Measurements from ENCODE around the gene STAG3. TPM values are rescaled to one million over a fixed set of nuclear protein-coding genes. Genes with fewer than 3 reads are reported as not detected.
"Not testable (repeated sequence)": the region's sequence is repeated elsewhere in the genome, so short reads cannot be mapped to it uniquely, and the experiment has no call there.

STAG3 gene
- total RNA-seq, 2 donors from 2014 or later, result not detected

GRCh38 chr7:100176096-100177044 lies 1.3 kb upstream of the STAG3 start:
- TF ChIP-seq, protein P1, sequence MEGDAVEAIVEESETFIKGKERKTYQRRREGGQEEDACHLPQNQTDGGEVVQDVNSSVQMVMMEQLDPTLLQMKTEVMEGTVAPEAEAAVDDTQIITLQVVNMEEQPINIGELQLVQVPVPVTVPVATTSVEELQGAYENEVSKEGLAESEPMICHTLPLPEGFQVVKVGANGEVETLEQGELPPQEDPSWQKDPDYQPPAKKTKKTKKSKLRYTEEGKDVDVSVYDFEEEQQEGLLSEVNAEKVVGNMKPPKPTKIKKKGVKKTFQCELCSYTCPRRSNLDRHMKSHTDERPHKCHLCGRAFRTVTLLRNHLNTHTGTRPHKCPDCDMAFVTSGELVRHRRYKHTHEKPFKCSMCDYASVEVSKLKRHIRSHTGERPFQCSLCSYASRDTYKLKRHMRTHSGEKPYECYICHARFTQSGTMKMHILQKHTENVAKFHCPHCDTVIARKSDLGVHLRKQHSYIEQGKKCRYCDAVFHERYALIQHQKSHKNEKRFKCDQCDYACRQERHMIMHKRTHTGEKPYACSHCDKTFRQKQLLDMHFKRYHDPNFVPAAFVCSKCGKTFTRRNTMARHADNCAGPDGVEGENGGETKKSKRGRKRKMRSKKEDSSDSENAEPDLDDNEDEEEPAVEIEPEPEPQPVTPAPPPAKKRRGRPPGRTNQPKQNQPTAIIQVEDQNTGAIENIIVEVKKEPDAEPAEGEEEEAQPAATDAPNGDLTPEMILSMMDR (IDR thresholded peaks at IDR 0.05), result no peak
- DNase-seq (ENCODE audit: low spot score), result no peak
- H3K4me1 ChIP-seq, result peaks cover 0 to 18% of the 10 kb centered on the region in 2 donors
- H3K4me3 ChIP-seq, result peak overlapping the region; percentile 38 to 48
- H3K27me3 ChIP-seq, result peaks cover 4 to 9% of the 10 kb centered on the region in 2 donors
- peak overlapping the region in 1 of 2 donors; percentile 18 for H3K27ac ChIP-seq
- H3K36me3 ChIP-seq, result no peaks in the 10 kb centered on the region
- H3K9me3 ChIP-seq, result no peaks in the 10 kb centered on the region

DNA sequence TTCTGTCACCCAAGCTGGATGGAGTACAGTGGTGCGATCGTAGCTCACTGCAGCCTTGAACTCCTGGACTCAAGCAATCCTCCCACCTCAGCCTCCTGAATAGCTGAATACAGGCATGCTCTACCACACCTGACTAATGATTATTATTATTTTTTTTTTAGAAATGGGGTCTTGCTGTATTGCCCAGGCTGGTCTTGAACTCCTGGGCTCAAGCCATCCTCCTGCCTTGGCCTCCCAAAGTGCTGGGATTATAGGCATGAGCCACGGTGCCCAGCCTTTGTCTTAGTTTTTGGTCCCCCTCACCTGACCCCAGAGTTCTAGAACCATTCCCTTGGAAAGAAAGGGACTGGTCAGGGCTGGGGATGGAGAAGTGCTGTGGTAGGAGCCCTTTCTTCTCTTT lies 2.4 kb downstream of the STAG3 start:
- H3K4me3 ChIP-seq; H3K36me3 ChIP-seq; H3K27me3 ChIP-seq; H3K27ac ChIP-seq; DNase-seq (ENCODE audit: low spot score); H3K9me3 ChIP-seq: not testable (repeated sequence)
- peaks cover 0 to 13% of the 10 kb centered on the region in 2 donors for H3K4me1 ChIP-seq

GRCh38 chr7:100182616-100183015 lies 4.9 kb downstream of the STAG3 start:
- H3K4me1 ChIP-seq; H3K9me3 ChIP-seq; H3K4me3 ChIP-seq; H3K27me3 ChIP-seq; DNase-seq (ENCODE audit: low spot score); H3K27ac ChIP-seq; H3K36me3 ChIP-seq: not testable (repeated sequence)

DNA sequence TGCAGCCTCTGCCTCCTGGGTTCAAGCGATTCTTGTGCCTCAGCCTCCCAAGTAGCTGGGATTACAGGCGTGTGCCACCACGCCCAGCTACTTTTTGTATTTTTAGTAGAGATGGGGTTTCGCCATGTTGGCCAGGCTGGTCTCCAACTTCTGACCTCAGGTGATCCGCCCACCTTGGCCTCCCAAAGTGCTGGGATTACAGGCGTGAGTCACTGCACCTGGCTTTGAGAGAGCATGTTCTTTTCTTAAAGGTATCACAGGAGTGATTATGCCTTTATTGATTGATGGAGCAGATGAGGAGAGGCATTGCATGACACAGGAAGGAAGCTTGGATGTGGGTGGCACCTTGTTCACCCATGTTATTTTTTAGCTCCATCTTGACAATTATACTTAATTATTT lies 5.4 kb downstream of the STAG3 start:
- not testable (repeated sequence) for H3K36me3 ChIP-seq; H3K9me3 ChIP-seq; H3K4me3 ChIP-seq; H3K27ac ChIP-seq; H3K27me3 ChIP-seq; DNase-seq (ENCODE audit: low spot score); H3K4me1 ChIP-seq

DNA sequence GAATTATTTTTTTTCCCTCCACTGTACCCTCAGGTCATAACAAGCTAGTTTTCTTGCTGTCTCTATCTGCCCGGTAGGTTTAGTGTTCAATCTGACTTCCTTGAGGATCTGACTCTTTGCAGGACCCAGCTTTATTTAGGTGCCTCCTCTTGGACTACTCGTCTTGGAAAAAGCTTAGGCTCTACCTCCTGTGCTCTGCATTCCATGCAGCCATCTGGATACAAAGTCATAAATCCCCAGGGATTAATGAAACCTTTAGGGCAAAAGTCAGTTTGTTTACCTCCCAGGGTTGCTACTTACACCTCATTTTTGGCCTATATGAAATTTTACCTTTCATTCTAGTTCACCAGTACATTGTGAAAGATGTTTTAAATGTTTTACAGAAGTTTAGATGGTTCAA lies 8.0 kb downstream of the STAG3 start:
- TF ChIP-seq, protein P1 (IDR thresholded peaks at IDR 0.05), result no peak
- H3K4me3 ChIP-seq, result no peak overlapping the region
- H3K36me3 ChIP-seq, result no peaks in the 10 kb centered on the region

DNA sequence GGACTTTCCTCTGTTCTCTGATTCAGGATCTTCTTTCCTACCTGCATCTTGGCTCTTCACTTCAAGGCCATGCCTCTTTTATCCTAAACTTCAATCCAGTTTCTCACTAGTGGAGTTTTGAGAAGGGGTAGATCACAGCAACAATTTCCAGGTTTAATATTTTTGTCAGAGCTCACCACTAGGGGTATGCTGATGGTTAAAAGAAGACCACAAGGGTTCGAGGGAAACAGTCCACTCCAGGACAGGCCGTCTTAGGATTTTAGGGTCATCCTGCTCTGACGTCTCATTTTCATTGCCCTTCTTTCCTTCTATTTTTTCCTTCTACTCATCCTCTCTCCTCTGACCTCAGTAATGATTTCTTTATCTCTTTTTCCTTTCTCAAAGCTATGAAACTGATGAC lies 11.3 kb downstream of the STAG3 start:
- Histone ChIP-seq H3K27ac (no peak overlapping the region), H3K9me3 (no peaks in the 10 kb centered on the region), H3K36me3 (no peaks in the 10 kb centered on the region), H3K4me3 (no peak overlapping the region), H3K4me1 (no peaks in the 10 kb centered on the region), H3K27me3 (no peaks in the 10 kb centered on the region)
- TF ChIP-seq, protein P1 (IDR thresholded peaks at IDR 0.05), result no peak
- DNase-seq (ENCODE audit: low spot score), result no peak

More for the DNA sequence above, 8.0 kb downstream of the STAG3 start:
- no peak for DNase-seq (ENCODE audit: low spot score)
- Histone ChIP-seq H3K27me3 (no peaks in the 10 kb centered on the region), H3K4me1 (no peaks in the 10 kb centered on the region), H3K27ac (no peak overlapping the region), H3K9me3 (no peaks in the 10 kb centered on the region)

- no peak overlapping the region for H3K27ac ChIP-seq
- no peaks in the 10 kb centered on the region for H3K36me3 ChIP-seq
- no peaks in the 10 kb centered on the region for H3K9me3 ChIP-seq
- TF ChIP-seq, protein P1 (IDR thresholded peaks at IDR 0.05), result peak in 1 of 2 donors; percentile 52
- no peaks in the 10 kb centered on the region for H3K27me3 ChIP-seq
- DNase-seq (ENCODE audit: low spot score), result no peak
- H3K4me1 ChIP-seq, result no peaks in the 10 kb centered on the region
- H3K4me3 ChIP-seq, result no peak overlapping the region
Measured at GRCh38 chr7:100190048-100190711, 12.5 kb downstream of the STAG3 start.
